PC-3 (cell line): ENCODE data around the gene LRP11.

Experiments
- EZH2 ChIP-seq: fragments of 300-600 bp; sonication (generic); IDR thresholded peaks from one replicate; pipeline ENCODE4 v1.6.1; 2017; ENCODE audit warnings: antibody characterized with exemption, mild to moderate bottlenecking, low read length; ENCODE audit not compliant: unreplicated experiment
- TF ChIP-seq, protein P1 (sequence below): fragments of 300-600 bp; sonication (generic); conservative IDR thresholded peaks from 2 replicates; pipeline ENCODE4 v1.5.1; 2017; ENCODE audit warnings: antibody characterized with exemption, low read depth, mild to moderate bottlenecking, low read length

DNA sequence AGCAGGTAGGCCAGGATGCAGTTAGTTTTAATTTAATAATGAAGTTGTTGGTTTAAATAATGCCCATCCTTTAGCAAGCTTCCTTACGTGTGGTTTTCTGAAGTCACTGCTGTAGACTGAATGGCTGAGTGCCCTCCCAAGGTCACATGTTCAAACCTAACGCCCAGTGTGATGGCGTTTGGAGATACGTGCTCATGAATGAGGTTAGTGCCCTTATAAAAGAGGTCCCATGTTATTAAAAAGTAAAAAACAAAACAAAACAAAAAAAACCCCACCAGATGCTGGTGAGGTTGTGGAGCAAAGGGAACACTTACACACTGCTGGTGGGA is 16.3 kb downstream of the LRP11 start:
- TF ChIP-seq, protein P1, sequence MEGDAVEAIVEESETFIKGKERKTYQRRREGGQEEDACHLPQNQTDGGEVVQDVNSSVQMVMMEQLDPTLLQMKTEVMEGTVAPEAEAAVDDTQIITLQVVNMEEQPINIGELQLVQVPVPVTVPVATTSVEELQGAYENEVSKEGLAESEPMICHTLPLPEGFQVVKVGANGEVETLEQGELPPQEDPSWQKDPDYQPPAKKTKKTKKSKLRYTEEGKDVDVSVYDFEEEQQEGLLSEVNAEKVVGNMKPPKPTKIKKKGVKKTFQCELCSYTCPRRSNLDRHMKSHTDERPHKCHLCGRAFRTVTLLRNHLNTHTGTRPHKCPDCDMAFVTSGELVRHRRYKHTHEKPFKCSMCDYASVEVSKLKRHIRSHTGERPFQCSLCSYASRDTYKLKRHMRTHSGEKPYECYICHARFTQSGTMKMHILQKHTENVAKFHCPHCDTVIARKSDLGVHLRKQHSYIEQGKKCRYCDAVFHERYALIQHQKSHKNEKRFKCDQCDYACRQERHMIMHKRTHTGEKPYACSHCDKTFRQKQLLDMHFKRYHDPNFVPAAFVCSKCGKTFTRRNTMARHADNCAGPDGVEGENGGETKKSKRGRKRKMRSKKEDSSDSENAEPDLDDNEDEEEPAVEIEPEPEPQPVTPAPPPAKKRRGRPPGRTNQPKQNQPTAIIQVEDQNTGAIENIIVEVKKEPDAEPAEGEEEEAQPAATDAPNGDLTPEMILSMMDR, result no peak
- no peak for TF ChIP-seq EZH2
